Stimulated activated CD8-positive, alpha-beta memory T cell treated with anti-CD3 and anti-CD28 coated beads, Interleukin-15, amount 100 ng/mL, for 48 hours (primary cell): ENCODE measurements around the gene KCNQ5.
"Not testable (repeated sequence)": the region's sequence is repeated elsewhere in the genome, so short reads cannot be mapped to it uniquely, and the experiment has no call there.

ENCODE experiments used
- DNase-seq, 2 donors: peaks; one replicate each; pipeline ENCODE4 v3.0.0-alpha.2; 2020; ENCODE audit warnings: low read depth in 2 of 2

Gene KCNQ5

DNA sequence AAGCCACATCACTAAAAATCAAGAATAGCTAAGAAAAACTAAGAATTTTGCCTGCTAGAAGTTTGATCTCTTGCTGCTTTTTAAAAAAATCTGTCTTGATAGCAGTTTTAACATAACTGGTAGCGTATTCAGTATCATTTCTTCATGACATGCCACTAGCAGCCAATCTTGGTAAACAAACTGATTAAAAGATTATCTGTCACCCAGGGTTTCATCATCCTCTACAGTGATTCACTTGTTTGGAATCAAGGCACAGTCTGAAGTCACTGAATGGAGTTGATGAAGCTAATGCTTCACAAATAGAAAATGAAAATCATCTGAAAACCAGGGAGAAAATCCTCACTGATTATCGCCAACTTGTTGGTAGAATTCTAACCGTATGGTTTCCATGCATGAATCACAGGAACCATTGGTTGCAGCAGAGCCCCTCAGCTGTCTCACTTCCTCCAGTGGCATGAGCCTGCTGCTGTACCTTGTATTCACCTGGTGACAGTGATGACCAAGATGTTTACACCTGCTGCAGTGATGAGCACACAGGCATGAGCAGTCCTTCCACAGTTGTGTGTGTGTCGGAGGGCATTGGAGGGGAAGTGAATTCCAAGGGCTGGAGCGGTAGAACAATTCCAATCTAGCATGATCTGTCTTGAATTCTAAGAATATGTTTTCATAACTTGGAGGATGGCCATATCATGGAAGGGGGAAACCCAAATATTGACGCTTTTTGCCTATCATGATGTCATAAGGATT, 328.4 kb downstream of the KCNQ5 start:
- DNase-seq: peak in 1 of 2 donors; percentile 0

DNA sequence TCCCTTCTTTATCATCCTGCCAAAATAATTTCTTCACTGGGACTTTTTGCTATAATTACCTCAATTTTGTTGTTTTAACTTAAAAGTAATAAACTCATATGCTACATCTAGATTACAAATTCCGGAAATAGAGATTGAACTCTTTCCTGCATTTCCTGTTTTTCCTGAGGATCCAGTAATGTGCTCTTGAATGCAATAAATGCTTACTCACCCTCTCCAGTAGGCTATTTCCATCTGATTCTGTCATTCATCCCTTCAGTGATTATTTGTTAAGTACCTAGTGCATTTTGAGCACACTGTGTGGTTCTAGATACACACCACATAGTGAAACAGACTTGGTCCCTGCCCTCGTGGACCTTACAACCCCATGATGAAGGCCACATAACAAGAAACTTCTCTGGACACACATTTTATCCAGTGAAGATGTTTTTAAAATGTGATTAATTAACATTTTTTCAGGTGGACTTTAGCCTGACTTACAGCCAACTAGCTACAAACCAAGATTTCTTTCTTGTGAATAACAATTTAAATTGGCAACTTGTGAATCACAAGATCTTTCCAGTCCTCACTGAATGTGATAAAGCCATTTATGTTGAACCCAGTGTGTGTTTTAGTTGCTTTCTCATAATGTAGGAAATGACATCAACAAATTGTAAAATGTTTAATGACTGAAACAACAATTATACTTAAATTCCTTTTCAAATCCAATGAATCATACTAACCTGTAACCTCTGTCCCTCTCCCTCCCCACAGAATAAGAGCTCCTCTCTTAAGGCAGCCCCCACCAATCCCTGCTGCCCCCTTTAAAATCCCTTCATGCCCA, 331.2 kb downstream of the KCNQ5 start:
- DNase-seq: no peak

DNA sequence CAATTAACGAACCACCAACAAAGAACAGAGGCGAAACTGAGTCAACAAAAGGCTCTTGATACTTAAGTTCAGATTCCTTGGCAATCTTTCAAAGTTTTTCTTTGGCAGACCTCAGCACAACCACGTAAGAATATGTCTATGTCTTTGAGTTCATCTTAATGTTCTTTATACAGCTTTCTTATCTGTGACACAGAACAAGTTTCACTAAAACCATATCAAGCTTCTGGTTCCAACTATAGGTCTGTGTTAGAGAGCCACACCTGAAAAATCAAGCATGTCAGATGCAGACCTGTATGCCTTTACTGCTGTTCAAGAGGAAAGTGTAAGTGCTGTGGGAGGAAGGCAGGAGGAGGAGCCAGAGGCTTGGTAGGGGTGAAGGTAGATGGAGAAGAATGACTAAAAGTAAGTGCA, 332.1 kb downstream of the KCNQ5 start:
- no peak for DNase-seq

DNA sequence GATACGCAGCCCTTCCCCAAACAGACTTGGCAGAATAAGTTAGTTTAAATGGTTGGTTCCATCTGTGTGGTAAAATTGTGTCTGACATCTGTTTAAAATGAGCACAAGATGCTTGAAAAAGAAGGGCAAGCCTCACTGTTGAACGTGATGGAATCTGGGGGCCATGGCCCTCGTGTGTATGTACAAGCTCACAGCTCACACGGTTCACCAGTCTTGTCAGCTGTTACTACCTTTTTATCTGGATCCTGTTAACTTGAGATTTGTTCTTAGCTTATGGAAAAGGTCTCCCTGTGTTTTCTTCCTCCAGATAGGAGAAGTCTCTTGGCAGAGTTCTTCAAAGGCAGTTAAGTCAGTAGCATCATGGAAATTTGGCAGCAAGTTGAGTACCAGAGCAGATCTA, 332.9 kb downstream of the KCNQ5 start:
- no peak for DNase-seq

DNA sequence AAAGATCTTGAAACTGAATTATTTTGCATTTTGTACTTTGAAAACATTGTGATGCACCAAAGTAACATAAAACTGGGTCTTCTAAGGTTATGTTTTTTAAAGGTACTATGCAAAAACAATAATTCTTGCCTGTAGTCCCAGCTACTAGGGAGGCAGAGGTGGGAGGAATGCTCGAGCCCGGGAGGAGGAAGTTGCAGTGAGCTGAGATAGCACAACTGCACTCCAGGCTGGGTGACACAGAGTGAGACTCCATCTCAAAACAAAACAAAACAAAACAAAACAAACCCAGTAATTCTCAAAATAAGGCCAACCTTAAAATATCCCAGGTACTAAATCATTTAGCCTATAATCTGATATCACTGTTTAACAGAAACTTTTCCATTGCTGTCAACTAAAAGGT, 333.8 kb downstream of the KCNQ5 start:
- DNase-seq: no peak

DNA sequence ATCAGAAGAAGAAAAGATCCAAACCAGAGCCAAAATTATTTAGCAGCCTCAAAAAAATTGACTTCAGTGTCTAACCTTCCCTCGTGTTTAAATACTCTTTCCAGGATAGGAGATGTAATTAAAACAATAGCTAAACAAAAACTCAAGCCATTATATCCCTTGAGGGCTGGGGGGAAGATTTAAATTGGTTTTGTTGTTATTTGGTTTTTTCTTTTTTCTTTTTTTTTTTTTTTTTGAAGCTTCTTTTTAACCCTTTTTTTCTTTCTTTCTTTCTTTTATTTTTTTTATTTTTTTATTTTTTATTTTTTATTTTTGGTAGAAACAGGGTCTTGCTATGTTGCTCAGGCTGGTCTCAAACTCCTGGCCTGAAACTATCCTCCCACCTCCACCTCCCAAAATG, 334.4 kb downstream of the KCNQ5 start:
- no peak for DNase-seq

DNA sequence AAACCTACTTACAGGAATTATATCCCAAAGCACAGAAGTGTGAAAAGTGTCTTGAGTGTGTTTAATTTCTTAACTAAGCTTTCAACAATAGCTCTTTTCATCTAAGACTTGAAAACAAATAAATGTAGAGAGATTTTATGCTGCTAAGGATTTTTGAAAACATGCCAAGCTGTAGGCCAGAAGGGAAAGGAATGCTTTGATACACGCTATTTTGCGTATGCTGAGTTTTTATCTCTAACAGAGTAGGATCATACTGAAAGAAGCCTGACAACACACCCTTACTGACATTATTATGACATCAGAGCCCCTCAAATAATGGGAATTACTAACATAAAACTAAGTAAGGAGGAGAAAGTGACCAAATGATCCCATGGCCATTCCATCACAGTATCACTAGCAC, 338.0 kb downstream of the KCNQ5 start:
- DNase-seq: no peak

DNA sequence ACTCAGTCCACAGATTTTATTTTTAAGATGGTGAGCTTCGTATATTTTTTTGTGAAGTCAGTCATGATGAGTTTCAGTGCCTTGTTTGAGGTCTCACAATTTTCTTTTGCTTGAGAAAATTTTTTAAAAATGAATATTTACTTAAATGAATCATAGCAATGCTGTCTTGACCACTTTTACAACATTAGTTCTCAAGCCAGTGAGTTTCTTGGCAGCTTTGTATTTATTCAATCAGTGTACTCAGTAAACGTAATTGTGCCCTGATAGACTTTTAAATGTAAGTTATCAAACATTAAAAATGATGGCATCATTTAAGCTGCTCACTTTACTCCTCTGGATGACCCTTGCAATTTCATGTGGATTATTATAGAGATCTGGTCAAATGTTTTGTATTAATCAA, 342.1 kb downstream of the KCNQ5 start:
- DNase-seq: no peak

DNA sequence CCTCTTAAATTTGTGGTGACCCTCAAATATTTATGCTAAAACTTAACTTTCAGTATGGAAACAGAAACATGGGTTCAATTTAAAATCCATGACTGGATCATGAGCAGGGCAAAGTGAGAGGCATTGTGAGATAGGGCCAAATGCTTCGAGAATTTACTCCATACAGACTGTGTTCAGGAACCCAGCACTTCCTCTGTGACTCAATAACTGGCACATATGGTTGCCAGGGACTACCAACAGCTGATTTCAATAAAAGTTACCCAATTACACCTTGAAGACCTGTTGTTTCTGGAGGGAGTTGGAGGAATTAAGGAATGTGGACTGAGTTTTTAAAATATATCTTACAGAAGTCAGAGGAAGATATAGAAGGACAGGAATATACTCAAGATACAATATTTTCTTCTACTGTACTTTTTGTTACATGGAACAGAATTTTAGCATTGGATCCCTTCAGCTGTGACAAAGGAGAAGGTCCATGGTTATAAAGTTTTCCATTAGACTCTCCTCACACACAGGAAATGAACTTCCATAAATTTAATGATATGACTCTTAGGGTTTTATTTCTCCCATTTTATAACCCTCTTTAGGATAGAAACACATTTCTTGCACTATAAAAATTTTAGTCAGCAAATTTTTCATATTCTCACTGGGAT, 344.9 kb downstream of the KCNQ5 start:
- no peak for DNase-seq

DNA sequence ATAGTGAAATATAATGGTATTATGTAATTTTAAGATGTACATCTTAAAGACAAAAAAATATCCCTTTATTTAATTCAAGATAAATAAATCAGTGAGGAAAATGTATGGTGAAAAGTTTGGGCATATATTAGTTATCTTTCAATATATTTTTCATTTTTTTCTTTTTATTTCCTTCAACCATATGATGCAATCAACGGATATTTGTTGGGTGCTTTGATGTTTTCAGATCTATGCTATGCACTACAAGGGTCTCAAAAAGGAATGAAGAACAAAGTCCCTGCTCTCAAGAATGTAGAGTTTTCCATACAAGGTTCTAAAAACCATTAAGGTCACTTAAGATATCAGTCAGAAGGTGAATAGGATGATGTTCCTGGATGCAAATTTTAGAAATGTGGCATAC, 345.5 kb downstream of the KCNQ5 start:
- no peak for DNase-seq

DNA sequence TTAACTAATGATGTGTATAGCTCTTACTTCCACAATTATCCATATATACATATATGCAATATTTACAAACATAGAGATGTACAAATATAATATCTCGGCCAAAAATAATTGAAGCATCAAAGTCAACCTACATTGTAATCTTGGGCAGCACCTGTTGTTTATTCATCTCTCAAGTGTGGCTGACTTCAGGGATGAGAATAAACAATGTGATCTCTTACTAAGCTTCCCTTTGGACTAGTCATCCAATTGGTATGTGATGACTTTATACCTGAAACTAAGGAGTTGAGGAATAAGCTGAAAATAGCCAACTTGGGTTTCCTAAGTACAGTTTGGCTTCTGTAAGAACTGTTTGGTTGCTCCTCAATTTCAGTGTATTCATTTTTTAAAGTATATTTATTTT, 346.8 kb downstream of the KCNQ5 start:
- DNase-seq: no peak

DNA sequence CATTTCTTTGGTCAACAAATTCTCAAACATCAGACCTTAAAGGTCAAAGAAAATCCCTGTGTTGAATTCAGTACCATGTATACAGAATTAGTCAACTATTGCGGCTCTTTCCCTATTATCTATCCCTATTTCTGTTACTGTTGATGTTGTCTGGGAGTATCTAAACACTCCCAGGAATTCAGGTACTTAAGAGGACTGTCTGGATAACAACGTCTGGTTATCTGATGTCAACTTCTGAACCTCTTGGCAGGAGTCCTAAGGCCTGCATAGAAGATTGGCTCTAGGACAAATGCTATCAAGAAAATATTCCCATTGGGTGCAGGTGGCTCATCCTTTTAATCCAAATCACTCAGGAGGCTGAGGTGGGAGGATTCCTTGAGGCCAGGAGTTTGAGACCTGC, 347.8 kb downstream of the KCNQ5 start:
- DNase-seq: no peak

DNA sequence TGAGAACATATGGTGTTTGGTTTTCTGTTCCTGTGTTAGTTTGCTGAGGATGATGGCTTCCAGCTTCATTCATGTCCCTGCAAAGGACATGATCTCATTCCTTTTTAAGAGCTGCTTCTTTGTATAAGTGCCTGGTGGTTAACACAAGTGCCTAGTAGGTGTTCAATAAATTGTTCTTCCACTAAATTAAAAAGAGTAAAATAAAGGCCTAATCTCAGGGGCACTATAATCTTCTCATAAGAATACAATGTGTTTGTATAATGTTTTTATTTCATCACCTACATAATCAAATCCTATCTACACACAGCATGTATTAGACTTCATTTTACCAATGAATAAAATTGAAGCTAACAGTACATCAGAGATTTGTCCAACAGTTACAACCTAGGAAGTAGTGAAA, 350.7 kb downstream of the KCNQ5 start:
- no peak for DNase-seq

DNA sequence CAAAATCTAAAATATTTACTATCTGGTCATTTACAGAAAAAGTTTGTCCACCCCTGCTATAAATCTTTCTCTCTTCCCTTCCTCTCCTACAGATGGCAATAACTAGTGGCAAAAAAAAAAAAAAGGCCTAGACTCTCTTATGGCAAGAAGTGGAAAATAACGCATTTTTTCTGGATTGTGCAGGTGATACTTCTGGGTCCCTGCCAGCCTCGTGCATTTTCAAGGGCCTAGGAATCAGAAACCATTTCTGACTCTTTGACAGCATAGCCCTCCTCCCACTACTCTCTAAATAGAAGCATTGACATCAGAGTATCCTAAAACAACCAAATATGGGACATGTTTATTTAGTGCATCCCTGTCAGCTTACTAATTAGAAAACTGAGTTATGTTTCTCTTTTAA, 352.4 kb downstream of the KCNQ5 start:
- DNase-seq: no peak

DNA sequence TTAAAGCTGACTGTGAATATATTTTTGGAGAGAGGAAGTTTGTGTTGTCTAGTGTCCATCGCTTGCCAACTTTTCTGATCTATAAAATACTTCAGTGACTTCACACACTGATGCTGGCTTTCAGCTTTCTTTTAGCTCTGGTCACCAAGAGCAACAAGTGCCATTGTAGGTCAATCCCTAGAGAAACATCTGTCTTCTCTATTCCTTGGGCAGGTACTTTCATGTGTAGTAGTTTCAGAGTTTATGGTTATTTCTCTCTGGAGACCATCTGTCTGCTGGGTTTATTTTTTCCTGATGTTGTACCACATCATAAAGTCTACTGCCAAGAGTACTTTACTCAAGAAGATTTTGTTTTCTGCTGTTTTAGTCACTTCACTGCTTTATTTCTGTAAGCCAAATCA, 353.5 kb downstream of the KCNQ5 start:
- no peak for DNase-seq

DNA sequence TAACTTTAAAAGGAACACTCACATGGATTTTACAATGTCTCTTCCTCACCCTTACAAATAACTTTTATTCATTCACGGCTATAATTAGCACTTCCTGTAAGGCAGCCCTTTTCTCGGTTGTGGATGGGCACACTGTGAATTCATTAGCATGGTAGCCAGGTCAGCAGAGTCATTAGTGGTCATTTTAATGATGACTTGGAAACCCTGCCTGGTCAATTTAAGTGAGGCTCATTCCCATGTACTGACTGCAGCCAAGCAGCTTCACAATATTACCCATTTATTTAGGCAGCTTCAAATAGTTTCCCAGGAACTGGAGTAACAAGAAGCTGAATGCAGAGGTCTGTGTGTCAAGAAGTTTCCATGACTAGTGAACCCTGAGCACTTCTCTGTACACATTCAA, 354.6 kb downstream of the KCNQ5 start:
- DNase-seq: no peak

DNA sequence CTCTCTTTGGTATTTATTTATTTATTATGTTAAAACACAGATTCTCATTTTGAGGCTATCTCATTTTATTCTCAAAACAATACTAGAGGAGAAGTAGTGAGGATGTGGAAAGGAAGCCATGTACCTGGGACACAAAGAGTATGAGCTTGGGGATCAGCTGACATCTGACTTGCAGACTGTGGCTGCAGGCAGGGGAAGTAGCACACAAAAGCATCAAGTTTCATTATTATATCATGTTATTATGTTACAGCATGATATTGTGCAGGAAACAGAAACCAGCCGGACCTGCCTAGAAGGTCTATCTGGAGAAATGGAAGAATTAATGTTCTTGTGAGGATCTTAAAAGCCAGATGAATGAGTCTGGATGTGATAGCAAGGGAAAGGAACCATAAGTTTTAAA, 355.2 kb downstream of the KCNQ5 start:
- no peak for DNase-seq

DNA sequence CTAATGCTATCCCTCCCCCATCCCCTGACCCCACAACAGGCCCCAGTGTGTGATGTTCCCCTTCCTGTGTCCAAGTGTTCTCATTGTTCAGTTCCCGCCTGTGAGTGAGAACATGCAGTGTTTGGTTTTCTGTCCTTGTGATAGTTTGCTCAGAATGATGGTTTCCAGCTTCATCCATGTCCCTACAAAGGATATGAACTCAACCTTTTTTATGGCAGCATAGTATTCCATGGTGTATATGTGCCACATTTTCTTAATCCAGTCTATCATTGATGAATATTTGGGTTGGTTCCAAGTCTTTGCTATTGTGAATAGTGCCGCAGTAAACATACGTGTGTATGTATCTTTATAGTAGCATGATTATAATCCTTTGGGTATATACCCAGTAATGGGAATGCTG, 356.9 kb downstream of the KCNQ5 start:
- not testable (repeated sequence) for DNase-seq

DNA sequence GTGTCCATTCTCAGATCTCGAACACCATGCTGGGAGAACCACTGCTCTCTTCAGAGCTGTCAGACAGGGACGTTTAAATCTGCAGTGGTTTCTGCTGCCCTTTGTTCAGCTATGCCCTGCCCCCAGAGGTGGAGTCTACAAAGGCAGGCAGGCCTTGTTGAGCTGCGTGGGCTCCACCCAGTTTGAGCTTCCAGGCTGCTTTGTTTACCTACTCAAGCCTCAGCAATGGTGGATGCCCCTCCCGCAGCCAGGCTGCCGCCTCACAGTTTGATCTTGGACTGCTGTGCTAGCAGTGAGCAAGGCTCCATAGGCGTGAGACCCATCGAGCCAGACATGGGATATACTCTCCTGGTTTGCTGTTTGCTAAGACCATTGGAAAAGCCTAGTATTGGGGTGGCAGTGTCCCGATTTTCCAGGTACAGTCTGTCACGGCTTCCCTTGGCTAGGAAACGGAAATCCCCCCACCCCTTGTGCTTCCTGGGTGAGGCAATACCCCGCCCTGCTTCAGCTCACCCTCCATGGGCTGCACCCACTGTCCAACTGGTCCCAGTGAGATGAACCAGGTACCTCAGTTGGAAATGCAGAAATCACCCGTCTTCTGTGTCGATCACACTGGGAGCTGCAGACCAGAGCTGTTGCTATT, 362.4 kb downstream of the KCNQ5 start:
- DNase-seq: not testable (repeated sequence)

DNA sequence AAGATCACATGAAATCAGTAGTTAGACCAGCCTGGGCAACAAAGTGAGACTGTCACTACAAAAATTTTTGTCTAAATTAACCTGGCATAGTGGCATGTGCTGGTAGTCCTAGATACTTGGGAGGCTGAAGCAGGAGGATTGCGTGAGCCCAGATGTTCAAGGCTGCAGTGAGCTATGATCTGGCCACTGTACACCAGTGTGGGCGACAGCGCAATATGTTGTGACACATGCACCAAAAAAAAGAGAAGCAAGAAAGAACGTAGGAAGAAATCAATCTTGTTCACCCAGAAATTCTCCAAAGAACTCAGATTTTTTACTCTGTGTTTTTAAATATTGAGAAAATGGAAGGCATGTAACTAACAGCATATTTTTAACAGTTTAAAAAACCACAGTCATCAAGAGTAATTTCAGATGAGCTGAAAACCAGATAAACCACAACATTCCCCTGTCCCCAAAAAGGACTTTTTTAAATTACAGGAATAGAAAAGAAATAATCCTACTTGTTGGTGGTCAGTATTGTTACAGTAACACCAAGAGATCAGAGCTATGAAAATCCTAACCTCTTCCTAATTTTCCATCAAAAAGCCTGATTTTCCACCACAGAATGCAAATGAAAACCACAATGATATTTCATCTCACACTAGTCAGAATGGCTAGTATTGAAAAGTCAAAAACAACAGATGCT, 363.3 kb downstream of the KCNQ5 start:
- DNase-seq: no peak

DNA sequence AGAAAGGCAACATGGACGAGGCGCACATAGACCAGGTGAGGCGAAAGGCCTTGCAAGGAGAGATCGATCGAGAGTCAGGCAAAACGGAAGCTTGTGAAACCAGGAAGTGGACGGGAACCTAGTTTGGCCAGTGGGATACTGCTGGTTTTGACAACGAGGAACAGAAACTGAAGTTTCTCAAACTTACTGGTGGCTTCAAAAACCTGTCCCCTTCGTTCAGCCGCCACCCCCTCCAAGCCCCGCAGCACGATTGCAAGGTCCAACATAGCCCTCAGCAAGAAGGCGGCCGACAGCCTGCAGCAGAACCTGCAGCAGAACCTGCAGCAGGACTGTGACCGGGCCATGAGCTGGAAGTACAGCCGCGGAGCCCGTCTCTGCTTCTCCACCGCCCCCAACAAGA, 365.4 kb downstream of the KCNQ5 start:
- no peak for DNase-seq

DNA sequence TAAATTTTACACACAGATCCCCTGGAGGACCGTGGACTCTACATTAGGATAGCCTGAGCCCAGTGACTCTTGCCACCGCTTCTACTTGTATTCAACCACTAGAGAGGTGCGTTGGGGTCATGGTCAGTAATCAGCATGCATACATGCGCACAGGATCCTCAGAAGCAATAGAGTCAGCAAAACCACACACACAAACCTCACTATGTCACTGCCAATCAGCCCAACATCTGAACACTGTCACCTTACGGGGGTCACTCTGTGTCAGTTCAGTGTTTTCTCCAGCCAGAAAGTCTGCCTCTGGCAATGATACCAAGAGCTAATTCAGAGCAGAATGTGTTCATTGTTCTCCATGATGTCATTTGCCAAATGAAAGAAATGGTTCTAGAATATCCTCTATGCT, 378.1 kb downstream of the KCNQ5 start:
- DNase-seq: no peak
